ENCODE results near the gene KY. TPM values are rescaled to one million over a fixed set of nuclear protein-coding genes. Genes with fewer than 3 reads are reported as not detected.

Gene KY
- total RNA-seq, 2 donors from 2014 or later: not detected

GRCh38 chr3:134681522-134681900 lies 30.7 kb upstream of the KY start:
- Mint-ChIP-seq H3K4me1 (no peaks in the 10 kb centered on the region), H3K27me3 (peaks cover 10% of the 10 kb centered on the region), H3K9me3 (peaks cover 7% of the 10 kb centered on the region), H3K4me3 (no peak overlapping the region), H3K36me3 (ENCODE audit: low read depth) (no peaks in the 10 kb centered on the region), H3K27ac (no peak overlapping the region)
- no peak for ATAC-seq (replicated peaks)

DNA sequence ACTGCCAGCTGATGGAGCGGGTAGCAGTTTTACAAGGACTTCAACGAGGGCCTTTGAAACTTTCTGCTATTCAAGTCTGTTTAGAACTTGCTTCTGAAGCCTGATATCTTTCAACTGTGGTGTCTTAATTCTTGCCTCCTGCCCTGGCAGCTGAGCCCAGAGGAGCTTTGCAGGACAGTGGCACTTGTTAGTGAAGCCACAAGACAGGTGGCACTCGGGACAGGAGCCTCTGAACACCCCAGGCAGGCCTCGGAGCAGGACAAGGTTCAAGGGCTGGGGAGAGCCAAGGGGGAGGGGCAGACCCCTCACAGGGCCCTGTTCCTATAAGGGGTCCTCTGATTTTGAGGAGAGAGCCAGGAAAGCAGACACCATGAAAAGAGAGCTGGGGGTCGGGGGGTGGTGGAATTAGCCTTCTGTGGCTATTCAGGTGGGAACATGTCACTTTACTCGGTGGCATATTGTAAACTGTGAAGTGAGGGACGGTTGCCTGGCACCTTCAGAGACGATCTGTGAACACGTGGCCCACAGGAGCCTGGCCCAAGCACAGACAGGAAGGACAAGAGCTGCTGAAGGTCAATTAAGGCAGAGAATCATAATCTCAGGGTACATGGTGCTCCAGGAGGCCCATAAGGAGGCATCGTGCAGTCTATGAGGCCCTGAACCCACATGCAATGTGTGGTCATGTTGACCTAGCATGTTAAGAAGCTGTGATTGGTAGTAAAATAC lies 30.1 kb upstream of the KY start:
- ATAC-seq (replicated peaks): no peak
- peaks cover 10% of the 10 kb centered on the region for H3K27me3 Mint-ChIP-seq
- H3K36me3 Mint-ChIP-seq (ENCODE audit: low read depth): no peaks in the 10 kb centered on the region
- no peaks in the 10 kb centered on the region for H3K4me1 Mint-ChIP-seq
- peaks cover 10% of the 10 kb centered on the region for H3K9me3 Mint-ChIP-seq
- no peak overlapping the region for H3K4me3 Mint-ChIP-seq
- H3K27ac Mint-ChIP-seq: no peak overlapping the region

DNA sequence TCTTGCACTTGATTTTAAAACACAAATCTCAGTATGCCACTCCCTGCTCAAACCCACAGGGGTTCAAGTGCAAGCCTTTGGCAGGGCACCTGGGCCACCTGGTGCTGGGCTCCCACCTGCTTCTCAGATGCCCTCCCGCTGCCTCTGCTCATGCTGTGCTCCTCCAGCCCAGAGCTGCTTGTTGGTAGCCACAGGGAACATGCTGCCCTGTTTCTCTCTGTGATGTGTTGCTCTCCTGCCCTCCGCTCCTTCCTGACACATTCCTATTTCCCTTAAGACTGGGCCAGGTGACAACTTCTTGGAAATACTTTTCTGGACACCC lies 27.1 kb upstream of the KY start:
- Mint-ChIP-seq H3K27me3 (peaks cover 9% of the 10 kb centered on the region), H3K27ac (no peak overlapping the region), H3K9me3 (peaks cover 26% of the 10 kb centered on the region), H3K4me1 (no peaks in the 10 kb centered on the region), H3K4me3 (no peak overlapping the region), H3K36me3 (ENCODE audit: low read depth) (no peaks in the 10 kb centered on the region)
- no peak for ATAC-seq (replicated peaks)

DNA sequence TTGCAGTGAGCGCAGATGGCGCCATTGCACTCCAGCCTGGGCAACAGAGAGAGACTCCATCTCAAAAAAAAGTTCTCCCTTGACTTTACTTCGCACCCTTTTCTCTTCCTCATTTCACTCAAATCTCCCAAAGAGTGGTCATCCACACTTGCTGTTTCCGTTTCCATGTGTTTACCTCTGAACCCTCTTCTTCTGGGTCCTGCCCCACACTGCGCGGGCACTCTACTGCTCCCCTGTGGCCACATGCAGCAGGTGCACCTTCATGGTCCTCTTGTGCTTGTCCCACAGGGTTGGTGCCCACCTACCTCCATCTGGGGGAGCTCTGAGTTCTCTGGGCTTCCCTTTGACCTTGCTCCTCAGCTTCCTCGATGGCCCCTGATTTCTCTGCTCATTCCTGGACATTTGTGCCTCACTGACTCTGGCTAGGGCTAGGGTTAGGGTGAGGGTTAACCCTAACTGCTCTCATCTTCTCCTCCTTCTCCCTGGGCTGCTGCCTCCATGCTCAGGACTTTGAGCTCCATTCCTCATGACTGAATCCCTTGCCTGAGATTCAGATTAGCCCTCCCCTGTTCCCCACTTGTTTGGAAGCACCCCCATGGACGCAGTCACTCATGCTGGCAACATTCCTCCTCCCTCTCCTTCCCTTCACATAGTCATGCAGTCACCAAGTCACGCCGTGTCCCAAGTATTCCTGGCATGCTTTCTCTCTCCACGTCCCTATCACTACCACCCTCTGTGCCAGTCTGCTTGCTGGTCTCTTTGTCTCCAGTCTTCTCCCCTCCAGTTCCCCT lies 26.6 kb upstream of the KY start:
- peaks cover 31% of the 10 kb centered on the region for H3K9me3 Mint-ChIP-seq
- peaks cover 12% of the 10 kb centered on the region for H3K27me3 Mint-ChIP-seq
- H3K4me3 Mint-ChIP-seq: no peak overlapping the region
- H3K4me1 Mint-ChIP-seq: no peaks in the 10 kb centered on the region
- no peaks in the 10 kb centered on the region for H3K36me3 Mint-ChIP-seq (ENCODE audit: low read depth)
- H3K27ac Mint-ChIP-seq: no peak overlapping the region
- ATAC-seq (replicated peaks): no peak

GRCh38 chr3:134675726-134676256 lies 25.0 kb upstream of the KY start:
- no peaks in the 10 kb centered on the region for H3K36me3 Mint-ChIP-seq (ENCODE audit: low read depth)
- peaks cover 31% of the 10 kb centered on the region for H3K9me3 Mint-ChIP-seq
- no peak for ATAC-seq (replicated peaks)
- no peak overlapping the region for H3K27ac Mint-ChIP-seq
- no peaks in the 10 kb centered on the region for H3K4me1 Mint-ChIP-seq
- peaks cover 10% of the 10 kb centered on the region for H3K27me3 Mint-ChIP-seq
- H3K4me3 Mint-ChIP-seq: no peak overlapping the region

GRCh38 chr3:134672571-134672970 lies 21.7 kb upstream of the KY start:
- Mint-ChIP-seq H3K27ac (no peak overlapping the region), H3K9me3 (peaks cover 30% of the 10 kb centered on the region), H3K4me3 (no peak overlapping the region), H3K27me3 (peaks cover 13% of the 10 kb centered on the region), H3K4me1 (no peaks in the 10 kb centered on the region), H3K36me3 (ENCODE audit: low read depth) (no peaks in the 10 kb centered on the region)
- no peak for ATAC-seq (replicated peaks)

DNA sequence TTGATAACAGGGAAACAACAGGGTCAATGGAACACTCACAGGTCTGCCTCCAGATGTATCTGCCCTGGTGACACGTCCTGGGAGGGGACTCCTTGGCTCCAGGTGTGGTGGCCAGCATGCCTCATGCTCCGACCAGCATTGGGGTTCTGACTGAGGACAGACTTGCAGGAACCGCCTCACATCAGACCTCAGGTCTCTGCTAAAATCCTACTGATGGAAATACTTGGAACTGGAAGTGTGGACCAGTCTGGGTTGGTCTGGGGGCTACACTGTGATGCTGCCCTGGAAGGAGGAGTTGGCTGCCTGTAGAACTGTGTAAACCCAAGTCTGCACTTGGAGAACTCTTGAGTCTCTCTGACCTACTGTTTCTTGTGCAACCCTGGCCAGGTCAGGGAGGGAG lies 17.1 kb upstream of the KY start:
- H3K27me3 Mint-ChIP-seq: peaks cover 20% of the 10 kb centered on the region
- no peak overlapping the region for H3K4me3 Mint-ChIP-seq
- peaks cover 5% of the 10 kb centered on the region for H3K9me3 Mint-ChIP-seq
- H3K36me3 Mint-ChIP-seq (ENCODE audit: low read depth): no peaks in the 10 kb centered on the region
- no peak overlapping the region for H3K27ac Mint-ChIP-seq
- ATAC-seq (replicated peaks): no peak
- H3K4me1 Mint-ChIP-seq: peaks cover 4% of the 10 kb centered on the region

DNA sequence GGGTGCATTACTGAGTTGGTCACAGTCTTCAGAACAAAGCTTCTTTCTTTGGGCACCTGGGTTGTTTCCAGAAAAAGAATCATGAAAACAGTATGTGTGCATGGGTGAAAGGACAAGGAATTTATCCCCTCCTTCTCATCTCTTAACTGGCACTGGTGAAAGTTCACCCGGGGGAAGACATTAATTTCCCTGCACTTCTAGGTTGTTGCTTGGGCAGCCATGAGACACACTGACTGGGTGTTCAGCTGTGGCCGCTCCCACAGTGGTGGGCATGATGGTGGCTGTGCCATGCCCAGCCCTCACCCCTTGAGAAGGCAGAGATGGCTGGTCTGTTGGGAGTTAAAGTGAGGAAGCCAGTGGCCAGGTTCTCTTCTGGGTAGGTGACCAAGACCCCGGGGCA lies 16.6 kb upstream of the KY start:
- Mint-ChIP-seq H3K9me3 (no peaks in the 10 kb centered on the region), H3K4me3 (no peak overlapping the region), H3K27me3 (peaks cover 17% of the 10 kb centered on the region), H3K4me1 (peaks cover 4% of the 10 kb centered on the region), H3K36me3 (ENCODE audit: low read depth) (no peaks in the 10 kb centered on the region), H3K27ac (no peak overlapping the region)
- no peak for ATAC-seq (replicated peaks)

DNA sequence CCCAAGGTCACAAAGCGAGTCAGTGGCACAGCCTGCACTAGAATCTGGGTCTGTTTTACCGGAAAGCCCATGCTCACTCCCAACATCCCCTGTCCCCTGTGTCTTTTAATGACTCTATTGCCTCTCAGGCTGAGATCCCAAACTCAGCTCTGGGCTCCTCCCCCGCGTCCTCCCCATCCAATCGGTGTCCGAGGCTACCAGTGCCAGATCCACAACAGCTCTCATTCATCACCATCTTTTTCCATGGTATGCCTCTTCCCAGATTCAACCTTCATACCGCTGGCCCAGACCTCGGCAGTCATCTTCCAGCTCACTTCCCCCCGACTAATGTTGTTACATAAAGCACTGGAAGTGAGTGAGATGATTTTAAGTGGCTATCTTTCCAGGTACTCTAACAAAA lies 16.1 kb upstream of the KY start:
- no peak for ATAC-seq (replicated peaks)
- Mint-ChIP-seq H3K27ac (no peak overlapping the region), H3K36me3 (ENCODE audit: low read depth) (no peaks in the 10 kb centered on the region), H3K4me3 (no peak overlapping the region), H3K4me1 (peaks cover 4% of the 10 kb centered on the region), H3K27me3 (peaks cover 16% of the 10 kb centered on the region), H3K9me3 (no peaks in the 10 kb centered on the region)

DNA sequence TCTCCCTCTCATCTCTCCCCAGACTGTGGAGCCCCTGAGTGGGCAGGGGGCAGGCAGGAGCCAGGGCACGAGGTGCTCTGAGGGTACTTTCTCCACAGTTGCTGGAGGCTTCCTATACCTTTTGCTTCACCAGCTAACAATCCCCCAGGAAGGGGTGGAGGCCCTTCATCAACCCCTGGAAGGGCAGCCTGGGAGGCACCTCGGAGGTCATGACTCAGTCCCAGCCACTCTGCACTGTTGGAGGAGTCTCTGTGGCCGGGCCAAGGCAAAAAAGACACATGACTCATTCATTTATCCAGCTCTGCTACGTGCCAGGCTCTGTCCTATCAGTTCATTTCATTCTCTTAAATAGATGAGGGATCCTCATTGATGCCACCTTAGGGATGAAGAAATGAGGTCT lies 15.6 kb upstream of the KY start:
- Mint-ChIP-seq H3K4me1 (peaks cover 4% of the 10 kb centered on the region), H3K4me3 (no peak overlapping the region), H3K36me3 (ENCODE audit: low read depth) (no peaks in the 10 kb centered on the region), H3K27me3 (peaks cover 17% of the 10 kb centered on the region), H3K27ac (no peak overlapping the region), H3K9me3 (peaks cover 1% of the 10 kb centered on the region)
- peak; percentile 24 for ATAC-seq (replicated peaks)

- no peak overlapping the region for H3K27ac Mint-ChIP-seq
- H3K9me3 Mint-ChIP-seq: peaks cover 5% of the 10 kb centered on the region
- H3K36me3 Mint-ChIP-seq (ENCODE audit: low read depth): no peaks in the 10 kb centered on the region
- peaks cover 21% of the 10 kb centered on the region for H3K27me3 Mint-ChIP-seq
- H3K4me3 Mint-ChIP-seq: no peak overlapping the region
- peaks cover 4% of the 10 kb centered on the region for H3K4me1 Mint-ChIP-seq
- no peak for ATAC-seq (replicated peaks)
Measured at GRCh38 chr3:134666052-134666451, 15.2 kb upstream of the KY start.

GRCh38 chr3:134665243-134665642 lies 14.4 kb upstream of the KY start:
- Mint-ChIP-seq H3K4me1 (peaks cover 4% of the 10 kb centered on the region), H3K27ac (no peak overlapping the region), H3K36me3 (ENCODE audit: low read depth) (no peaks in the 10 kb centered on the region), H3K27me3 (peaks cover 18% of the 10 kb centered on the region), H3K9me3 (peaks cover 5% of the 10 kb centered on the region), H3K4me3 (no peak overlapping the region)
- ATAC-seq (replicated peaks): no peak

- H3K4me1 Mint-ChIP-seq: peaks cover 4% of the 10 kb centered on the region
- H3K27me3 Mint-ChIP-seq: peaks cover 18% of the 10 kb centered on the region
- H3K9me3 Mint-ChIP-seq: peaks cover 5% of the 10 kb centered on the region
- H3K36me3 Mint-ChIP-seq (ENCODE audit: low read depth): no peaks in the 10 kb centered on the region
- H3K27ac Mint-ChIP-seq: no peak overlapping the region
- no peak overlapping the region for H3K4me3 Mint-ChIP-seq
- no peak for ATAC-seq (replicated peaks)
Measured at GRCh38 chr3:134663721-134664456, 13.1 kb upstream of the KY start.

DNA sequence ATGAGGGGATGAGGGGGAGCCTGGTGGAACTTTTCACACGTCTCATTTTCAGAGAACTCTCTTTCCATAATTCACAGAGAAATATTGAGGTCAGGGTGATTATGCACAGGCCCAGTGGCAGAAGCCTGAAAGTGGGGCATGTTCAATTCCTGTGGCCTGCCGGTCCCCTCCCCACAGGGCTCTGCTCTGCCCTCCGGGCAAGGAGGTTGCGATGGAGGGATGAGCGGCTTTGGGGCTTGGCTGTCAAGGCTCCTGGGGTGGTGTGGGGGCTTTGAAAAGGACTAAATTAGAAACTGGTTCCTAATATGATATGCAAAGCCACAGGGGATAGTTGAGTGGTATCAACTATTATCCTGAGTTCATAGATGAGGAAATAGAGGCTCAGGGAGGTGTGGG lies 9.2 kb upstream of the KY start:
- no peaks in the 10 kb centered on the region for H3K4me1 Mint-ChIP-seq
- H3K36me3 Mint-ChIP-seq (ENCODE audit: low read depth): no peaks in the 10 kb centered on the region
- no peak overlapping the region for H3K4me3 Mint-ChIP-seq
- no peak for ATAC-seq (replicated peaks)
- H3K9me3 Mint-ChIP-seq: peaks cover 5% of the 10 kb centered on the region
- peaks cover 16% of the 10 kb centered on the region for H3K27me3 Mint-ChIP-seq
- no peak overlapping the region for H3K27ac Mint-ChIP-seq

Measured in activated T-helper 17 cell treated with anti-CD3 and anti-CD28 coated beads, Interleukin-2, amount 50 U/mL, for 72 hours (primary cell).